ENCODE measurements around the gene CNPY2.

DNA sequence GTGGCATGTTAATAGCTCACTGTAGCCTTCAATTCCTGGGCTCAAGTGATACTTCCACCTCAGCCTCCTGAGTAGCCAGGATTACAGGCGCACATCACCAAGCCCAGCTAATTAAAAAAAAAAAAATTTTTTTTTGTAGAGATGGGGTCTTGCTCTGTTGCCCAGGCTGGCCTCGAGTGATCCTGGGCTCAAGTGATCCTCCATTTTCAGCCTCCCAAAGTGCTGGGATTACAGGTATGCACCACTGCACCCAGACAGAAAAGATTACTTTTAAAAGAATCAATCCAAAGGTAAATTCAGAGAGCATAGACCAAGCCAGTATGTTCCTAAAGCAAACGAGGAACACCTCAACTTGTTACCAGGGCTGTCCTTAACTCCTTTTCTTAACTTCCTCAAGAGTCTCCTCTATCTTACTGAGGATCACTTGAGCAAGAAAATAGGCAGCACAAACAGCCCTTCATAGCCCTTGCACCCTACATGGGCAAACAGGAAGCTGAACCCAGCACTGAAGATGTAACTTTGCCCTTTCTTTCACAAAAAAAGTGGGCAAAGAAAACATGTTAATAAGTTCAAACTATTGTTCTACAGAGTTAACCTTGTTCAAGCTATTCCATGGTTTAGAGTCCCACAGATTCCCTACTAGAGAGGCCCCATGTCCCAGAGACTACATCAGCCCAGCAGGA lies 26.9 kb downstream of the CNPY2 start:
- no peak for TF ChIP-seq POLR2AphosphoS5 (IDR thresholded peaks at IDR 0.05; ENCODE audit: low read depth, low read length)
- TF ChIP-seq POLR2A (IDR thresholded peaks at IDR 0.05; ENCODE audit: low read depth, low read length): no peak

Measured in GM12892 (cell line).